Colonic mucosa (tissue), 4 donors: ENCODE results near the gene MAS1L. TPM values are rescaled to one million over a fixed set of nuclear protein-coding genes. Genes with fewer than 3 reads are reported as not detected.
"Not testable (repeated sequence)": the region's sequence is repeated elsewhere in the genome, so short reads cannot be mapped to it uniquely, and the experiment has no call there.

Experiments
- DNase-seq: peaks from one replicate; pipeline ENCODE4 v3.0.0-alpha.2; 2020
- H3K27ac ChIP-seq: fragments of 200-600 bp; one replicate; pipeline ENCODE4 v1.8.0; 2021
- H3K27me3 ChIP-seq: fragments of 200-600 bp; one replicate; pipeline ENCODE4 v1.8.0; 2021
- H3K36me3 ChIP-seq: fragments of 200-600 bp; one replicate; pipeline ENCODE4 v1.8.0; 2021
- H3K4me1 ChIP-seq: fragments of 200-600 bp; one replicate; pipeline ENCODE4 v1.8.0; 2021; ENCODE audit warnings: mild to moderate bottlenecking
- H3K4me3 ChIP-seq: fragments of 200-600 bp; one replicate; pipeline ENCODE4 v1.8.0; 2021
- H3K9ac ChIP-seq, 2 donors: one replicate each; pipeline ENCODE4 v1.7.0; 2013; ENCODE audit warnings: control low read depth in 2 of 2, low read depth in 2 of 2, low read length in 2 of 2
- H3K9me3 ChIP-seq: fragments of 200-600 bp; one replicate; pipeline ENCODE4 v1.8.0; 2021
- CTCF ChIP-seq: fragments of 200-600 bp; IDR thresholded peaks from one replicate; pipeline ENCODE4 v1.8.0; 2022; ENCODE audit warnings: antibody characterized with exemption, mild to moderate bottlenecking
- intact Hi-C: fragments of 100-400 bp; cut with DNase I; formaldehyde crosslinking; loops from one replicate; pipeline ENCODE4 v1.14.1; 2022
- total RNA-seq, 2 donors: library from RNA; stranded (reverse); fragmentation: NEBNext Ultra II Directional in 1 of 2; extraction: Animal tissue kit (Norgen Biotek cat#: 25700) in 1 of 2; gene quantifications; one replicate each; pipeline ENCODE4 v1.2.1, GENCODE V29; 2021
- donor health status: healthy.
- donor health status: DM: no; HTN: no; CAD: no.
- donor health status: DM: no; HTN: no; CAD: no.

The MAS1L gene
- total RNA-seq, 2 donors from 2014 or later = 0.54 TPM; not detected in 1

- intact Hi-C loops = no loop called here
- no peak for DNase-seq
- Histone ChIP-seq H3K27ac (no peak within 1 kb of the TSS), H3K27me3 (no peaks in the 10 kb centered on the region), H3K36me3 (no peaks in the 10 kb centered on the region), H3K4me1 (no peaks in the 10 kb centered on the region), H3K9me3 (no peaks in the 10 kb centered on the region), H3K9ac (no peak within 1 kb of the TSS), H3K4me3 (no peak within 1 kb of the TSS)
- no peak for TF ChIP-seq CTCF
These were observed 30.8 kb downstream of the MAS1L start, which contains the start of the genes OR11A1 and OR2H1 for GRCh38 chr6:29456971-29457370. TSS of gene OR11A1 (minus strand) at chr6:29457071. CDS start at chr6:29427641, 29,430 bp downstream. TSS of gene OR2H1 (plus strand) at chr6:29457155. CDS start at chr6:29461770, 4,615 bp downstream.

GRCh38 chr6:29451471-29452193, 36.1 kb downstream of the MAS1L start:
- H3K9me3 ChIP-seq = no peaks in the 10 kb centered on the region
- H3K36me3 ChIP-seq = no peaks in the 10 kb centered on the region
- no peaks in the 10 kb centered on the region for H3K4me1 ChIP-seq
- DNase-seq = no peak
- H3K27me3 ChIP-seq = no peaks in the 10 kb centered on the region
- no peak overlapping the region for H3K9ac ChIP-seq
- no peak overlapping the region for H3K4me3 ChIP-seq
- no peak for TF ChIP-seq CTCF
- intact Hi-C loops = no loop called here
- no peak overlapping the region for H3K27ac ChIP-seq

- intact Hi-C loops = no loop called here
These were observed 40.1 kb downstream of the MAS1L start for GRCh38 chr6:29447670-29448069.

GRCh38 chr6:29444031-29444430, 43.7 kb downstream of the MAS1L start:
- H3K9ac ChIP-seq, H3K4me1 ChIP-seq, intact Hi-C loops, H3K27ac ChIP-seq, H3K4me3 ChIP-seq, H3K36me3 ChIP-seq, H3K27me3 ChIP-seq, H3K9me3 ChIP-seq, DNase-seq: not testable (repeated sequence)

More at GRCh38 chr6:29447670-29448069, 40.1 kb downstream of the MAS1L start:
- Histone ChIP-seq H3K27me3 (no peaks in the 10 kb centered on the region), H3K36me3 (no peaks in the 10 kb centered on the region), H3K27ac (no peak overlapping the region), H3K4me3 (no peak overlapping the region), H3K9me3 (no peaks in the 10 kb centered on the region), H3K4me1 (no peaks in the 10 kb centered on the region), H3K9ac (no peak overlapping the region)
- no peak for TF ChIP-seq CTCF
- no peak for DNase-seq

- Histone ChIP-seq H3K9me3 (no peaks in the 10 kb centered on the region), H3K27ac (no peak overlapping the region), H3K27me3 (no peaks in the 10 kb centered on the region), H3K4me3 (no peak overlapping the region), H3K9ac (no peak overlapping the region), H3K36me3 (no peaks in the 10 kb centered on the region), H3K4me1 (no peaks in the 10 kb centered on the region)
- TF ChIP-seq CTCF = no peak
- intact Hi-C loops = no loop called here
- DNase-seq = no peak
These were observed 45.0 kb downstream of the MAS1L start for GRCh38 chr6:29442719-29443118.

GRCh38 chr6:29439006-29439405, 48.8 kb downstream of the MAS1L start, which contains the start of gene OR10C1:
TSS of gene OR10C1 (plus strand) at chr6:29439306. CDS start at chr6:29440016, 710 bp downstream.
- Histone ChIP-seq H3K36me3 (no peaks in the 10 kb centered on the region), H3K27me3 (no peaks in the 10 kb centered on the region), H3K4me3 (no peak within 1 kb of the TSS), H3K9me3 (no peaks in the 10 kb centered on the region), H3K27ac (no peak within 1 kb of the TSS), H3K4me1 (no peaks in the 10 kb centered on the region), H3K9ac (no peak within 1 kb of the TSS)
- DNase-seq = no peak
- TF ChIP-seq CTCF = no peak
- intact Hi-C loops = no loop called here

GRCh38 chr6:29436730-29437129, 51.0 kb downstream of the MAS1L start:
- H3K9me3 ChIP-seq, H3K9ac ChIP-seq, H3K27me3 ChIP-seq, H3K36me3 ChIP-seq, H3K27ac ChIP-seq, H3K4me1 ChIP-seq, H3K4me3 ChIP-seq, DNase-seq, intact Hi-C loops: not testable (repeated sequence)
